SHP77 (cell line): ENCODE measurements around the gene PARD3.
"Not testable (repeated sequence)": the region's sequence is repeated elsewhere in the genome, so short reads cannot be mapped to it uniquely, and the experiment has no call there.

Source experiments
- DNase-seq, 2 experiments: peaks; one replicate each; lab custom pipeline; 2025; lab: John Stamatoyannopoulos, UW

The PARD3 gene

GRCh38 chr10:34384372-34384771, 430.7 kb downstream of the PARD3 start:
- DNase-seq: no peak

GRCh38 chr10:34382626-34383025, 432.5 kb downstream of the PARD3 start:
- no peak for DNase-seq

GRCh38 chr10:34380856-34381255, 434.2 kb downstream of the PARD3 start:
- no peak for DNase-seq

- no peak for DNase-seq
Observed at GRCh38 chr10:34378297-34378696, 436.8 kb downstream of the PARD3 start.

GRCh38 chr10:34377833-34378232, 437.3 kb downstream of the PARD3 start:
- no peak for DNase-seq

- DNase-seq: no peak
Observed at GRCh38 chr10:34374356-34375045, 440.6 kb downstream of the PARD3 start.

GRCh38 chr10:34373211-34373610, 441.9 kb downstream of the PARD3 start:
- DNase-seq: no peak

GRCh38 chr10:34372509-34372908, 442.6 kb downstream of the PARD3 start:
- no peak for DNase-seq

GRCh38 chr10:34370126-34370525, 445.0 kb downstream of the PARD3 start:
- DNase-seq: no peak

- no peak for DNase-seq
Observed at GRCh38 chr10:34369120-34369519, 446.0 kb downstream of the PARD3 start.

GRCh38 chr10:34364253-34365037, 450.7 kb downstream of the PARD3 start:
- no peak for DNase-seq

GRCh38 chr10:34360984-34361383, 454.1 kb downstream of the PARD3 start:
- DNase-seq: no peak

GRCh38 chr10:34359435-34359813, 455.7 kb downstream of the PARD3 start:
- no peak for DNase-seq

- no peak for DNase-seq
Observed at GRCh38 chr10:34358729-34359434, 456.2 kb downstream of the PARD3 start.

- no peak for DNase-seq
Observed at GRCh38 chr10:34356463-34356862, 458.6 kb downstream of the PARD3 start.

GRCh38 chr10:34353530-34353929, 461.6 kb downstream of the PARD3 start:
- not testable (repeated sequence) for DNase-seq

GRCh38 chr10:34352599-34353204, 462.4 kb downstream of the PARD3 start:
- DNase-seq: not testable (repeated sequence)

GRCh38 chr10:34351161-34351560, 463.9 kb downstream of the PARD3 start:
- no peak for DNase-seq

GRCh38 chr10:34348917-34349485, 466.1 kb downstream of the PARD3 start:
- DNase-seq: no peak

- no peak for DNase-seq
Observed at GRCh38 chr10:34348021-34348420, 467.1 kb downstream of the PARD3 start.

GRCh38 chr10:34347131-34347530, 468.0 kb downstream of the PARD3 start:
- no peak for DNase-seq

GRCh38 chr10:34346516-34347100, 468.5 kb downstream of the PARD3 start:
- DNase-seq: no peak
